HL-60 (cell line): ENCODE data around the gene MAP3K5.

ENCODE experiments used
- POLR2AphosphoS5 ChIP-seq: IDR thresholded peaks from 2 replicates; pipeline ENCODE4 v1.6.1; 2012; ENCODE audit warnings: low read depth
- SPI1 ChIP-seq: IDR thresholded peaks from 2 replicates; pipeline ENCODE4 v1.6.1; 2012; ENCODE audit warnings: low read depth, mild to moderate bottlenecking, borderline replicate concordance
- TF ChIP-seq, protein P1 (sequence below): IDR thresholded peaks from one replicate; pipeline ENCODE4 v1.5.1; 2011; ENCODE audit warnings: low read length, control low read depth, inconsistent platforms; ENCODE audit not compliant: insufficient read depth

DNA sequence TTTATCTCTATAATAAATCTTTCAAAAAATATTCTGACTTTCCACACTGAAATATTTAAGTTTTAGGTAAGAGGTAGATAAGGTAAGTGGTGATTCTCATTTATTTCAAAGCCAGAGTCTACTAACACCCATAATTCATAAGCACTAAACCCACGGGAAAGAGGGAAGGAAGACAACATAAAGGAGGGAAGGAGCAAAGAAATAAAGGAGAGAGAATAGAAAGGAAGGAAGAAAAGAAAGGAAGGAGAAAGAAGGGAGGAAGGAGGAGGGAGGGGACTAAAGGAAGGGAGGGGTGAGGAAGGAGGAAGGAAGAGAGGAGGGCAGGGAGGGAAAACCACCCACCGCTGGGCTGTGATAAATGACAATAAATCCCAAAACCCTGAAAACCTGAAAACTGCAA lies 25.2 kb downstream of the MAP3K5 start:
- TF ChIP-seq, protein P1, sequence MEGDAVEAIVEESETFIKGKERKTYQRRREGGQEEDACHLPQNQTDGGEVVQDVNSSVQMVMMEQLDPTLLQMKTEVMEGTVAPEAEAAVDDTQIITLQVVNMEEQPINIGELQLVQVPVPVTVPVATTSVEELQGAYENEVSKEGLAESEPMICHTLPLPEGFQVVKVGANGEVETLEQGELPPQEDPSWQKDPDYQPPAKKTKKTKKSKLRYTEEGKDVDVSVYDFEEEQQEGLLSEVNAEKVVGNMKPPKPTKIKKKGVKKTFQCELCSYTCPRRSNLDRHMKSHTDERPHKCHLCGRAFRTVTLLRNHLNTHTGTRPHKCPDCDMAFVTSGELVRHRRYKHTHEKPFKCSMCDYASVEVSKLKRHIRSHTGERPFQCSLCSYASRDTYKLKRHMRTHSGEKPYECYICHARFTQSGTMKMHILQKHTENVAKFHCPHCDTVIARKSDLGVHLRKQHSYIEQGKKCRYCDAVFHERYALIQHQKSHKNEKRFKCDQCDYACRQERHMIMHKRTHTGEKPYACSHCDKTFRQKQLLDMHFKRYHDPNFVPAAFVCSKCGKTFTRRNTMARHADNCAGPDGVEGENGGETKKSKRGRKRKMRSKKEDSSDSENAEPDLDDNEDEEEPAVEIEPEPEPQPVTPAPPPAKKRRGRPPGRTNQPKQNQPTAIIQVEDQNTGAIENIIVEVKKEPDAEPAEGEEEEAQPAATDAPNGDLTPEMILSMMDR: no peak
- no peak for TF ChIP-seq SPI1
- TF ChIP-seq POLR2AphosphoS5: no peak
